GM12891 (cell line): ENCODE measurements around the gene SPATA6.
"Not testable (repeated sequence)": the region's sequence is repeated elsewhere in the genome, so short reads cannot be mapped to it uniquely, and the experiment has no call there.

Experiments
- DNase-seq: peaks from one replicate; pipeline ENCODE4 v3.0.0; 2011; ENCODE audit warnings: low spot score; ENCODE audit not compliant: insufficient read length
- FAIRE-seq: peaks from 2 replicates; lab custom pipeline; 2011; peaks lifted over from hg19 to GRCh38; lab: Jason Lieb, UNC
- PAX5 ChIP-seq: IDR thresholded peaks from 2 replicates; pipeline ENCODE4 v1.6.1; 2011; ENCODE audit warnings: low read length, moderate library complexity, mild to moderate bottlenecking; ENCODE audit not compliant: insufficient read depth, severe bottlenecking
- POLR2A ChIP-seq: IDR thresholded peaks from 2 replicates; pipeline ENCODE4 v1.6.1; 2011; ENCODE audit warnings: low read depth, low read length, control low read depth
- POLR2AphosphoS5 ChIP-seq: IDR thresholded peaks from 2 replicates; pipeline ENCODE4 v1.6.1; 2011; ENCODE audit warnings: low read depth, low read length, control low read depth
- POU2F2 ChIP-seq: IDR thresholded peaks from 2 replicates; pipeline ENCODE4 v1.6.1; 2011; ENCODE audit warnings: low read depth, mild to moderate bottlenecking, control low read depth, low read length, moderate library complexity
- SPI1 ChIP-seq: IDR thresholded peaks from 2 replicates; pipeline ENCODE4 v1.6.1; 2011; ENCODE audit warnings: low read depth, low read length, control low read depth
- TAF1 ChIP-seq: IDR thresholded peaks from 2 replicates; pipeline ENCODE4 v1.6.1; 2011; ENCODE audit warnings: low read depth, low read length, control low read depth

Gene SPATA6

GRCh38 chr1:48493041-48493440 is 21.0 kb upstream of the SPATA6 start:
- FAIRE-seq: no peak
- DNase-seq: no peak
- TF ChIP-seq POU2F2 (no peak), TAF1 (no peak), PAX5 (no peak), SPI1 (no peak), POLR2A (no peak), POLR2AphosphoS5 (no peak)

GRCh38 chr1:48492392-48492791 is 20.4 kb upstream of the SPATA6 start:
- no peak for FAIRE-seq
- no peak for TF ChIP-seq POU2F2
- no peak for TF ChIP-seq POLR2A
- TF ChIP-seq SPI1: no peak
- no peak for TF ChIP-seq POLR2AphosphoS5
- TF ChIP-seq PAX5: no peak
- TF ChIP-seq TAF1: no peak
- DNase-seq: no peak

GRCh38 chr1:48488721-48489120 is 16.7 kb upstream of the SPATA6 start:
- no peak for FAIRE-seq

GRCh38 chr1:48480504-48480903 is 8.5 kb upstream of the SPATA6 start:
- FAIRE-seq: no peak
- TF ChIP-seq PAX5: no peak
- TF ChIP-seq TAF1: no peak
- TF ChIP-seq POLR2AphosphoS5: no peak
- no peak for TF ChIP-seq SPI1
- no peak for TF ChIP-seq POU2F2
- TF ChIP-seq POLR2A: no peak

More at GRCh38 chr1:48488721-48489120, 16.7 kb upstream of the SPATA6 start:
- no peak for DNase-seq
- TF ChIP-seq SPI1 (no peak), TAF1 (no peak), POLR2AphosphoS5 (no peak), POLR2A (no peak), POU2F2 (no peak), PAX5 (no peak)

GRCh38 chr1:48480023-48480422 is 8.0 kb upstream of the SPATA6 start:
- not testable (repeated sequence) for FAIRE-seq

More at GRCh38 chr1:48480504-48480903, 8.5 kb upstream of the SPATA6 start:
- DNase-seq: no peak

GRCh38 chr1:48472638-48473037 is 634 bp upstream of the SPATA6 start:
- FAIRE-seq: no peak
- no peak for TF ChIP-seq TAF1
- no peak for TF ChIP-seq POU2F2
- no peak for TF ChIP-seq SPI1
- TF ChIP-seq POLR2AphosphoS5: no peak
- TF ChIP-seq POLR2A: no peak
- no peak for TF ChIP-seq PAX5
- no peak for DNase-seq

More at GRCh38 chr1:48480023-48480422, 8.0 kb upstream of the SPATA6 start:
- DNase-seq: not testable (repeated sequence)

GRCh38 chr1:48470950-48471690 is 884 bp downstream of the SPATA6 start:
- FAIRE-seq: no peak
- DNase-seq: no peak
- TF ChIP-seq POLR2A (no peak), SPI1 (no peak), TAF1 (no peak), POLR2AphosphoS5 (no peak), PAX5 (no peak), POU2F2 (no peak)

GRCh38 chr1:48470481-48470855 is 1.5 kb downstream of the SPATA6 start:
- FAIRE-seq (no peak), DNase-seq (no peak)
- no peak for TF ChIP-seq POU2F2
- no peak for TF ChIP-seq SPI1
- TF ChIP-seq POLR2AphosphoS5: no peak
- no peak for TF ChIP-seq POLR2A
- no peak for TF ChIP-seq TAF1
- TF ChIP-seq PAX5: no peak

- DNase-seq: no peak
- no peak for TF ChIP-seq PAX5
- no peak for TF ChIP-seq POU2F2
- no peak for TF ChIP-seq POLR2AphosphoS5
- TF ChIP-seq TAF1: no peak
- TF ChIP-seq SPI1: no peak
- no peak for TF ChIP-seq POLR2A
Observed at GRCh38 chr1:48469616-48470480, 2.2 kb downstream of the SPATA6 start.

More at GRCh38 chr1:48469616-48470480, 2.2 kb downstream of the SPATA6 start:
- FAIRE-seq: no peak
